NB4 (cell line): ENCODE results near the gene RNF112.
"Not testable (repeated sequence)": the region's sequence is repeated elsewhere in the genome, so short reads cannot be mapped to it uniquely, and the experiment has no call there.

Experiments
- DNase-seq: peaks from one replicate; pipeline ENCODE4 v3.0.0; 2010; ENCODE audit warnings: low read depth
- H3K4me3 ChIP-seq: one replicate; pipeline ENCODE4 v1.5.1; 2011; ENCODE audit warnings: mild to moderate bottlenecking, low read depth, low read length, moderate library complexity
- CTCF ChIP-seq: IDR thresholded peaks from one replicate; pipeline ENCODE4 v1.5.1; 2012; ENCODE audit warnings: low read depth, low read length
- MYC ChIP-seq: IDR thresholded peaks from 2 replicates; pipeline ENCODE4 v1.6.1; 2011; ENCODE audit warnings: low read depth, low read length
- POLR2A ChIP-seq: IDR thresholded peaks from 2 replicates; pipeline ENCODE4 v1.6.1; 2011; ENCODE audit warnings: mild to moderate bottlenecking; ENCODE audit not compliant: insufficient read length; ENCODE audit errors: extremely low read depth
- TF ChIP-seq, protein P1 (sequence below): IDR thresholded peaks from 2 replicates; pipeline ENCODE4 v1.6.1; 2011; ENCODE audit warnings: low read depth, low read length

Gene RNF112

GRCh38 chr17:19431691-19432090 lies 20.7 kb downstream of the RNF112 start:
- no peak for TF ChIP-seq CTCF
- TF ChIP-seq, protein P1, sequence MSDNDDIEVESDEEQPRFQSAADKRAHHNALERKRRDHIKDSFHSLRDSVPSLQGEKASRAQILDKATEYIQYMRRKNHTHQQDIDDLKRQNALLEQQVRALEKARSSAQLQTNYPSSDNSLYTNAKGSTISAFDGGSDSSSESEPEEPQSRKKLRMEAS: no peak
- no peak for TF ChIP-seq MYC
- no peak for TF ChIP-seq POLR2A
- DNase-seq: no peak
- H3K4me3 ChIP-seq: no peak overlapping the region

GRCh38 chr17:19433255-19433654 lies 22.2 kb downstream of the RNF112 start:
- no peak overlapping the region for H3K4me3 ChIP-seq
- no peak for TF ChIP-seq POLR2A
- TF ChIP-seq, protein P1: no peak
- no peak for TF ChIP-seq CTCF
- TF ChIP-seq MYC: no peak
- DNase-seq: no peak

- TF ChIP-seq MYC (no peak), CTCF (no peak), POLR2A (no peak)
- TF ChIP-seq, protein P1: no peak
- no peak overlapping the region for H3K4me3 ChIP-seq
These were observed 22.8 kb downstream of the RNF112 start for GRCh38 chr17:19433727-19434340.

DNA sequence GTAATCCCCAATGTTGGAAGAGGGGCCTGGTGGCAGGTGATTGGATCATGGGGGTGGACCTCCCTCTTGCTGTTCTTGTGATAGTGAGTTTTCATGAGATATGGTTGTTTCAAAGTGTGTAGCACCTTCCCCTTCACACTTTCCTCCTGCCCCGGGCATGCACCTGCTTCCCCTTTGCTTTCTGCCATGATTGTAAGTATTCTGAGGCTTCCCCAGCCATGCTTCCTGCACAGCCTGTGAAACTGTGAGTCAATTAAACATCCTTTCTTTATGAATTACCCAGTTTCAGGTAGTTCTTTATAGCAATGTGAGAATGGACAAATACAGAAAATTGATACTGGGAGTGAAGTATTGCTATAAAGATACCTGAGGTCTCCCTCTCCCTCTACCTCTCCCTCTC lies 29.4 kb downstream of the RNF112 start:
- no peak for DNase-seq
- TF ChIP-seq CTCF: no peak
- TF ChIP-seq, protein P1: no peak
- TF ChIP-seq MYC: no peak
- no peak for TF ChIP-seq POLR2A

More at GRCh38 chr17:19433727-19434340, 22.8 kb downstream of the RNF112 start:
- DNase-seq: no peak

DNA sequence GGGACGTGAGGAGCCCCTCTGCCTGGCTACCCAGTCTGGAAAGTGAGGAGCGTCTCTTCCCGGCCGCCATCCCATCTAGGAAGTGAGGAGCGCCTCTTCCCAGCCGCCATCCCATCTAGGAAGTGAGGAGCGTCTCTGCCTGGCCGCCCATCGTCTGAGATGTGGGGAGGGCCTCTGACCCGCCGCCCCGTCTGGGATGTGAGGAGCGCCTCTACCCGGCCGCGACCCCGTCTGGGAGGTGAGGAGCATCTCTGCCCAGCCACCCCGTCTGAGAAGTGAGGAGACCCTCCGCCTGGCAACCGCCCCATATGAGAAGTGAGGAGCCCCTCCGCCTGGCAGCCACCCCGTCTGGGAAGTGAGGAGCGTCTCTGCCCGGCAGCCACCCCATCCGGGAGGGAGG lies 30.3 kb downstream of the RNF112 start:
- DNase-seq, H3K4me3 ChIP-seq: not testable (repeated sequence)

More for the DNA sequence above, 29.4 kb downstream of the RNF112 start:
- no peak overlapping the region for H3K4me3 ChIP-seq

DNA sequence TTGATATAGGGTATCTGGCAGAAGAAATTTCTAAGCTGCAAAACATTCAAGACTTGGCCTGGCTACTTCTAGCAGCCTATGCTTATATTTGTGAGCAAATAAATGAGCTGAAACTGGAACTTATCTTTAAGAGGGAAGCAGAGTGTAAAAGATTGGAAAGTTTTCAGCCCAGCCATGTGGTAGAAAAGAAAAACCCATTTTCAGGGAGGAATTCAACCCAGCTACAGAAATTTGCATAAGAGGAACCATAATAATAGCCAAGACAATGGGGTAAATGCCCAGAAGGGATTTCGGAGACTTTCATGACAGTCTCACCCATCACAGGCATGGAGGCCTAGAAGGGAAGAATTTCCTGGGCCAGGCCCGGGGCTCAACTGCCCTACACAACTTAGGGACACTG lies 31.7 kb downstream of the RNF112 start:
- DNase-seq: no peak
- TF ChIP-seq POLR2A (no peak), CTCF (no peak)
- no peak overlapping the region for H3K4me3 ChIP-seq
